Common myeloid progenitor, CD34-positive (primary cell): Measurements from ENCODE around the gene SPEG.

Source experiments
- CTCF ChIA-PET: fragments of 350-600 bp; sonication (Branson Sonifier 250); formaldehyde crosslinking; loops from one replicate; lab custom pipeline; 2021; ENCODE audit warnings: antibody characterized with exemption; lab: Charles Lee
- POLR2A ChIA-PET: fragments of 350-600 bp; sonication (Branson Sonifier 250); formaldehyde crosslinking; loops from one replicate; lab custom pipeline; 2021; ENCODE audit warnings: antibody characterized with exemption; lab: Charles Lee
- DNase-seq, 3 donors: peaks; one replicate each; pipeline versions ENCODE4 v3.0.0 to v3.0.0-alpha.2; 2013
- H3K27ac ChIP-seq, 2 experiments: 1 replicate in 1 of 2; 2 replicates in 1 of 2; pipeline ENCODE4 v1.7.0; 2013; ENCODE audit warnings: inconsistent platforms in 2 of 2, low read length in 2 of 2, mild to moderate bottlenecking in 2 of 2, low read depth in 1 of 2, moderate library complexity in 1 of 2; ENCODE audit not compliant: severe bottlenecking in 2 of 2, insufficient read depth in 1 of 2, poor library complexity in 1 of 2
- H3K27me3 ChIP-seq, 5 experiments: replicated peaks in 2 of 5; 1 replicate in 3 of 5; 2 replicates in 2 of 5; pipeline versions ENCODE4 v1.6.1 to v1.7.0; 2013; ENCODE audit warnings: low read length in 4 of 5, mild to moderate bottlenecking in 2 of 5, moderate library complexity in 2 of 5, inconsistent platforms in 1 of 5; ENCODE audit not compliant: insufficient read depth in 5 of 5, control insufficient read depth in 4 of 5
- H3K36me3 ChIP-seq, 4 experiments: 1 replicate in 2 of 4; 2 replicates in 2 of 4; pipeline versions ENCODE4 v1.6.1 to v1.7.0; 2013; ENCODE audit warnings: low read length in 3 of 4, control low read depth in 1 of 4, mild to moderate bottlenecking in 1 of 4; ENCODE audit not compliant: control insufficient read depth in 4 of 4, insufficient read depth in 4 of 4
- H3K4me1 ChIP-seq, 4 experiments: 1 replicate in 3 of 4; 2 replicates in 1 of 4; pipeline versions ENCODE4 v1.6.1 to v1.7.1; 2013; ENCODE audit warnings: low read length in 3 of 4, mild to moderate bottlenecking in 3 of 4, control low read depth in 1 of 4, inconsistent platforms in 1 of 4, moderate library complexity in 1 of 4; ENCODE audit not compliant: control insufficient read depth in 4 of 4, insufficient read depth in 4 of 4; ENCODE audit errors: control extremely low read depth in 1 of 4
- H3K4me3 ChIP-seq, 7 experiments: 1 replicate in 4 of 7; 2 replicates in 3 of 7; pipeline versions ENCODE4 v1.5.1 to v1.7.0; 2013; ENCODE audit warnings: mild to moderate bottlenecking in 7 of 7, low read length in 6 of 7, moderate library complexity in 6 of 7, inconsistent platforms in 2 of 7, low read depth in 2 of 7, control low read depth in 1 of 7; ENCODE audit not compliant: insufficient read depth in 4 of 7, control insufficient read depth in 1 of 7; ENCODE audit errors: extremely low read depth in 1 of 7
- H3K9me3 ChIP-seq, 5 experiments: 1 replicate in 4 of 5; 2 replicates in 1 of 5; pipeline versions ENCODE4 v1.6.1 to v1.7.1; 2013; ENCODE audit warnings: low read length in 4 of 5, mild to moderate bottlenecking in 2 of 5, inconsistent platforms in 1 of 5, low read depth in 1 of 5, moderate library complexity in 1 of 5; ENCODE audit not compliant: control insufficient read depth in 4 of 5, insufficient read depth in 2 of 5; ENCODE audit errors: control extremely low read depth in 1 of 5
- WGBS: methylation state at CpG from one replicate; pipeline ENCODE4 v1.1.5; 2013; ENCODE audit not compliant: insufficient coverage; 5-methylcytosine and 5-hydroxymethylcytosine counted together

The SPEG gene

GRCh38 chr2:219501849-219502248 lies 67.2 kb downstream of the SPEG start:
- ChIA-PET CTCF (interaction anchor here (60.5 kb wide), 1 partner anchor 23 kb away, joined by 1724 read pairs; the partner anchor contains the start of genes ASIC4, CHPF and TMEM198), POLR2A (no interaction called here)
- Histone ChIP-seq H3K4me3 (no peak overlapping the region), H3K4me1 (peaks cover 4 to 29% (median 23%) of the 10 kb centered on the region in 4 experiments), H3K27me3 (peaks cover 0 to 15% (median 9%) of the 10 kb centered on the region in 5 experiments), H3K9me3 (no peaks in the 10 kb centered on the region), H3K36me3 (peaks cover 3 to 30% (median 16%) of the 10 kb centered on the region in 4 experiments), H3K27ac (peak overlapping the region in 1 of 2 experiments; percentile 25)
- no peak for DNase-seq
- WGBS = 96% methylated on average over 14 of the region's 14 CpGs

- Histone ChIP-seq H3K4me3 (no peak overlapping the region), H3K9me3 (no peaks in the 10 kb centered on the region), H3K4me1 (peaks cover 4 to 22% (median 18%) of the 10 kb centered on the region in 4 experiments), H3K27me3 (peaks cover 0 to 8% (median under 1%) of the 10 kb centered on the region in 5 experiments), H3K36me3 (peaks cover 3 to 30% (median 17%) of the 10 kb centered on the region in 4 experiments), H3K27ac (peak overlapping the region in 1 of 2 experiments; percentile 25)
- ChIA-PET POLR2A (no interaction called here), CTCF (interaction anchor here (60.5 kb wide), 1 partner anchor 22 kb away, joined by 1724 read pairs; the partner anchor contains the start of genes ASIC4, CHPF and TMEM198)
- DNase-seq = no peak
These were observed 68.0 kb downstream of the SPEG start for GRCh38 chr2:219502618-219503017.

- Histone ChIP-seq H3K9me3 (no peaks in the 10 kb centered on the region), H3K4me3 (no peak overlapping the region), H3K27me3 (peaks cover 0 to 14% (median 4%) of the 10 kb centered on the region in 5 experiments), H3K4me1 (peaks cover 0 to 18% (median 17%) of the 10 kb centered on the region in 4 experiments), H3K27ac (no peak overlapping the region), H3K36me3 (peaks cover 3 to 30% (median 17%) of the 10 kb centered on the region in 4 experiments)
- no peak for DNase-seq
- WGBS = 100% methylated on average over 9 of the region's 9 CpGs
- CTCF ChIA-PET = interaction anchor here (43.1 to 60.5 kb wide), 2 partner anchors 13 to 19 kb away, joined by 1724 read pairs; partner anchors contain the start of genes ASIC4, CHPF, GMPPA and TMEM198
- POLR2A ChIA-PET = no interaction called here
These were observed 70.9 kb downstream of the SPEG start for GRCh38 chr2:219505585-219505984.

- 97% methylated on average over 22 of the region's 23 CpGs for WGBS
- no peak for DNase-seq
- Histone ChIP-seq H3K27ac (no peak overlapping the region), H3K36me3 (peaks cover 3 to 30% (median 17%) of the 10 kb centered on the region in 4 experiments), H3K4me1 (peaks cover 0 to 19% (median 17%) of the 10 kb centered on the region in 4 experiments), H3K4me3 (no peak overlapping the region), H3K27me3 (peaks cover 0 to 21% (median 5%) of the 10 kb centered on the region in 5 experiments), H3K9me3 (no peaks in the 10 kb centered on the region)
- POLR2A ChIA-PET = no interaction called here
- CTCF ChIA-PET = interaction anchor here (1.1 to 60.5 kb wide), 3 partner anchors 14 to 51 kb away, joined by 3 to 1724 read pairs (median 1724); partner anchors contain the start of genes ASIC4, CHPF, GMPPA and TMEM198
These were observed 71.6 kb downstream of the SPEG start for GRCh38 chr2:219506153-219506801.

- Histone ChIP-seq H3K4me3 (no peak overlapping the region), H3K36me3 (peaks cover 3 to 30% (median 17%) of the 10 kb centered on the region in 4 experiments), H3K9me3 (no peaks in the 10 kb centered on the region), H3K27me3 (peaks cover 0 to 28% (median 7%) of the 10 kb centered on the region in 5 experiments), H3K4me1 (peaks cover 0 to 19% (median 19%) of the 10 kb centered on the region in 4 experiments), H3K27ac (no peak overlapping the region)
- ChIA-PET POLR2A (no interaction called here), CTCF (interaction anchor here (1.1 to 60.5 kb wide), 4 partner anchors 15 to 64 kb away, joined by 3 to 1724 read pairs (median 864); partner anchors contain the start of genes ASIC4, CHPF, GMPPA and OBSL1)
- WGBS = 92% methylated on average over 11 of the region's 17 CpGs
- DNase-seq = no peak
These were observed 72.3 kb downstream of the SPEG start for GRCh38 chr2:219506802-219507526.

GRCh38 chr2:219507581-219508443 lies 73.2 kb downstream of the SPEG start:
- 97% methylated on average over 4 of the region's 8 CpGs for WGBS
- Histone ChIP-seq H3K4me3 (no peak overlapping the region), H3K4me1 (peaks cover 0 to 27% (median 24%) of the 10 kb centered on the region in 4 experiments), H3K9me3 (no peaks in the 10 kb centered on the region), H3K27ac (no peak overlapping the region), H3K36me3 (peaks cover 3 to 30% (median 17%) of the 10 kb centered on the region in 4 experiments), H3K27me3 (peaks cover 0 to 37% (median 11%) of the 10 kb centered on the region in 5 experiments)
- no peak for DNase-seq
- CTCF ChIA-PET = interaction anchor here (1.2 to 60.5 kb wide), 3 partner anchors 15 to 63 kb away, joined by 3 to 1724 read pairs (median 1724); partner anchors contain the start of genes ASIC4, CHPF, GMPPA and OBSL1
- POLR2A ChIA-PET = interaction anchor here (0.6 kb wide), 1 partner anchor 312 kb away, joined by 3 read pairs; no protein-coding TSS in a partner anchor
